Measurements from ENCODE around the gene KRT10. TPM values are rescaled to one million over a fixed set of nuclear protein-coding genes. Genes with fewer than 3 reads are reported as not detected.

Gene KRT10
- total RNA-seq, 1 donor from 2014 or later, result 52.9 TPM

DNA sequence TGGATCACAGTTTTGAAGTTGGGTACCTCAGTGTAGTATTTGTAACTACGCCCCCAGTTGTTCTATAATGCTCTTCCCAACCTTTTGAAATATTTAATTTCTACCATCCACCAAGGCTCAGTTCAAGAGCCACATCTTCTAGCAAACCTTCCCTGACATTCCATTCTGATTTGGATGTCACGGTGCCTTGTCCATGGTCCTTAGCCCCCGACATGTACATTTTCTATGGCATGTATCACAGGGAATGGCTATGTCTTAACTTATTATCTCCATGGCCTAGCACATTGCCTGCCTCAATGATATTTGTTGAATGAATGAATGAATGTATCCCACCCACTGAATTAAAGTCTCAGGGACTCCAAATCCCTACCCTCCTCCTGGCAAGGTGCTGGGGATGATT lies 16.3 kb downstream of the KRT10 start:
- Mint-ChIP-seq H3K27ac (ENCODE audit: unreplicated experiment) (no peak overlapping the region), H3K27me3 (ENCODE audit: low read depth) (peaks cover 35% of the 10 kb centered on the region), H3K9me3 (ENCODE audit: low read depth) (no peaks in the 10 kb centered on the region), H3K4me1 (ENCODE audit: low read depth) (peaks cover 20% of the 10 kb centered on the region), H3K36me3 (ENCODE audit: low read depth) (peaks cover 1% of the 10 kb centered on the region), H3K4me3 (ENCODE audit: unreplicated experiment) (no peak overlapping the region)
- TF ChIP-seq CTCF (IDR thresholded peaks at IDR 0.05), result no peak
- no peak for DNase-seq (ENCODE audit: low spot score)

GRCh38 chr17:40803617-40804082 lies 18.8 kb downstream of the KRT10 start:
- Mint-ChIP-seq H3K4me3 (ENCODE audit: unreplicated experiment) (no peak overlapping the region), H3K9me3 (ENCODE audit: low read depth) (no peaks in the 10 kb centered on the region), H3K27me3 (ENCODE audit: low read depth) (peaks cover 39% of the 10 kb centered on the region), H3K4me1 (ENCODE audit: low read depth) (peaks cover 2% of the 10 kb centered on the region), H3K27ac (ENCODE audit: unreplicated experiment) (no peak overlapping the region), H3K36me3 (ENCODE audit: low read depth) (peaks cover 1% of the 10 kb centered on the region)
- no peak for DNase-seq (ENCODE audit: low spot score)
- peak; percentile 97 for TF ChIP-seq CTCF (IDR thresholded peaks at IDR 0.05)

GRCh38 chr17:40801157-40801556 lies 21.3 kb downstream of the KRT10 start:
- TF ChIP-seq CTCF (IDR thresholded peaks at IDR 0.05), result no peak
- Mint-ChIP-seq H3K4me3 (ENCODE audit: unreplicated experiment) (no peak overlapping the region), H3K36me3 (ENCODE audit: low read depth) (peaks cover 1% of the 10 kb centered on the region), H3K4me1 (ENCODE audit: low read depth) (peaks cover 2% of the 10 kb centered on the region), H3K9me3 (ENCODE audit: low read depth) (no peaks in the 10 kb centered on the region), H3K27ac (ENCODE audit: unreplicated experiment) (no peak overlapping the region), H3K27me3 (ENCODE audit: low read depth) (peaks cover 38% of the 10 kb centered on the region)
- no peak for DNase-seq (ENCODE audit: low spot score)

GRCh38 chr17:40800381-40800780 lies 22.0 kb downstream of the KRT10 start:
- TF ChIP-seq CTCF (IDR thresholded peaks at IDR 0.05), result no peak
- Mint-ChIP-seq H3K36me3 (ENCODE audit: low read depth) (no peaks in the 10 kb centered on the region), H3K27ac (ENCODE audit: unreplicated experiment) (no peak overlapping the region), H3K27me3 (ENCODE audit: low read depth) (peaks cover 39% of the 10 kb centered on the region), H3K4me1 (ENCODE audit: low read depth) (peaks cover 2% of the 10 kb centered on the region), H3K4me3 (ENCODE audit: unreplicated experiment) (no peak overlapping the region), H3K9me3 (ENCODE audit: low read depth) (no peaks in the 10 kb centered on the region)
- DNase-seq (ENCODE audit: low spot score), result no peak

DNA sequence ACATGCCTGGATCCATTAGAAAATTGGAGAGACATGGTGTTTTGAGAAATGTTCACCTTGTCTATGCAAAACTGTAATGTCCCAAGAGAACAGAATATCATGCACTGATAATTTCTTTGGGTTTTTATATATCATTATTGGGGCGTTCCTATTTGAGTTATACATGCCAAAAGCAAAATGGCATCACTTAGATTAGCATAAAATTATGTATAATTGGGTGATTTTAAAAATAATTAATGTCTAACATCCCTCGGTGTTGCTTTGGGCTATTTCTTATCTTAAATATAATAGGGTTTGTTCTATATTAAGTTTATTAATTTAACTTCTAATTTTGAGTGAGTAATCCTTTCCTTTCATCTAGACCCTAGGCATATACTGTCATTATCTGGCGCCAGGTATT lies 22.6 kb downstream of the KRT10 start, which contains the start of gene KRT28:
Gene KRT28 (minus strand): TSS at position 101 of the 400 bp plus-strand sequence. CDS start 66 bp downstream, at position 35.
- H3K27ac Mint-ChIP-seq (ENCODE audit: unreplicated experiment), result no peak within 1 kb of the TSS
- no peak for TF ChIP-seq CTCF (IDR thresholded peaks at IDR 0.05)
- H3K27me3 Mint-ChIP-seq (ENCODE audit: low read depth), result peaks cover 39% of the 10 kb centered on the region
- no peaks in the 10 kb centered on the region for H3K9me3 Mint-ChIP-seq (ENCODE audit: low read depth)
- no peak within 1 kb of the TSS for H3K4me3 Mint-ChIP-seq (ENCODE audit: unreplicated experiment)
- peaks cover 2% of the 10 kb centered on the region for H3K4me1 Mint-ChIP-seq (ENCODE audit: low read depth)
- no peaks in the 10 kb centered on the region for H3K36me3 Mint-ChIP-seq (ENCODE audit: low read depth)
- DNase-seq (ENCODE audit: low spot score), result no peak
